ENCODE results near the gene JARID2. TPM values are rescaled to one million over a fixed set of nuclear protein-coding genes. Genes with fewer than 3 reads are reported as not detected.

JARID2 gene
- total RNA-seq, 2 experiments from 2014 or later, result 19.0 to 19.5 TPM

DNA sequence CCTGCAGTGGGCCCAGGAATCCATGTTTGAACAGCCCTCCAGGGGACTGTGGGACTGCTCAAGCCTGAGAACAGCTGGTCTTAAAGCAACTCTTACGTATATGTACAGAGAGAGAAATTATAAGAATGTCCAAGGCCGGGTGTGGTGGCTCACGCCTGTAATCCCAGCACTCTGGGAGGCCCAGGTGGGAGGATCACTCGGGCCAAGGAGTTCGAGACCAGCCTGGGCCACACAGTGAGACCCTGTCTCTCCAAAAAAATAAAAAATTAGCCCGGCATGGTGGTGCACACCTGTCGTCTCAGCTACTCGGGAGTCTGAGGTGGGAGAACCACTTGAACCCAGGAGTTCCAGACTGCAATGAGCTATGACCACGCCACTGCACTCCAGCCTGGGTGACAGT is 283.0 kb downstream of the JARID2 start:
- intact Hi-C loops (cut with micrococcal nuclease; ENCODE audit: unreplicated experiment), result no loop called here

DNA sequence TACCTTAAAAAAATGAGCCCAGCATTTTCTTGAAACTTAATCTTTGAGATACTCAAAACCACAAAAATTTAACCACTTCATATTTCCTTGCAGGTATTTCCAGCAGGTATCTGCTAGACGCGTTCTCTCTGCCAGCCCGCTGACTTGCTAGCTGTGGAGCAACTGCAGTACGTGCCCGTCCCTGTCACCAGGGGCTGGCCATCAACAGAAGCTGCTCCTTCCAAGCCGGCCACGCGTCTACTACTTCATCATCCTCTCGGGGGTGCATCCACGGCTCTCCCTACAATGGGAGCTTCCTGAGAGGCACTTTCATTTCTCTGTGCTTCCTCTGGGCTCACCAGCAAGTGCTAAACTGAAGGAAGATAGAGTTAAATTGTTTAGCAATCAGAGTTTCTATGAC is 284.5 kb downstream of the JARID2 start:
- no peaks in the 10 kb centered on the region for H3K9me3 ChIP-seq (ENCODE audit: low read length)
- H3K27ac ChIP-seq (ENCODE audit: low read depth, low read length, poor library complexity, severe bottlenecking), result no peak overlapping the region
- intact Hi-C loops (cut with micrococcal nuclease; ENCODE audit: unreplicated experiment), result no loop called here
- H3K4me1 ChIP-seq (ENCODE audit: insufficient read depth, low read length, poor library complexity, severe bottlenecking), result no peaks in the 10 kb centered on the region
- H3K4me3 ChIP-seq (ENCODE audit: low read depth, low read length, poor library complexity, severe bottlenecking), result no peak overlapping the region
- TF ChIP-seq, protein P1, sequence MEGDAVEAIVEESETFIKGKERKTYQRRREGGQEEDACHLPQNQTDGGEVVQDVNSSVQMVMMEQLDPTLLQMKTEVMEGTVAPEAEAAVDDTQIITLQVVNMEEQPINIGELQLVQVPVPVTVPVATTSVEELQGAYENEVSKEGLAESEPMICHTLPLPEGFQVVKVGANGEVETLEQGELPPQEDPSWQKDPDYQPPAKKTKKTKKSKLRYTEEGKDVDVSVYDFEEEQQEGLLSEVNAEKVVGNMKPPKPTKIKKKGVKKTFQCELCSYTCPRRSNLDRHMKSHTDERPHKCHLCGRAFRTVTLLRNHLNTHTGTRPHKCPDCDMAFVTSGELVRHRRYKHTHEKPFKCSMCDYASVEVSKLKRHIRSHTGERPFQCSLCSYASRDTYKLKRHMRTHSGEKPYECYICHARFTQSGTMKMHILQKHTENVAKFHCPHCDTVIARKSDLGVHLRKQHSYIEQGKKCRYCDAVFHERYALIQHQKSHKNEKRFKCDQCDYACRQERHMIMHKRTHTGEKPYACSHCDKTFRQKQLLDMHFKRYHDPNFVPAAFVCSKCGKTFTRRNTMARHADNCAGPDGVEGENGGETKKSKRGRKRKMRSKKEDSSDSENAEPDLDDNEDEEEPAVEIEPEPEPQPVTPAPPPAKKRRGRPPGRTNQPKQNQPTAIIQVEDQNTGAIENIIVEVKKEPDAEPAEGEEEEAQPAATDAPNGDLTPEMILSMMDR (conservative IDR thresholded peaks at IDR 0.05; ENCODE audit: low read length), result no peak
- TF ChIP-seq EZH2phosphoT487 (IDR thresholded peaks at IDR 0.05; ENCODE audit: borderline replicate concordance, low read depth, low read length), result no peak
- H2AFZ ChIP-seq (ENCODE audit: low read length), result no peak overlapping the region
- H3K36me3 ChIP-seq (ENCODE audit: insufficient read depth, low read length), result 0 out of 2 replicates have a peak, but pooled peaks cover 3% of the 10 kb centered on the region
- H3K4me2 ChIP-seq (ENCODE audit: low read length), result no peak overlapping the region
- no peaks in the 10 kb centered on the region for H3K79me2 ChIP-seq (ENCODE audit: insufficient read depth, low read depth, low read length)
- no peaks in the 10 kb centered on the region for H4K20me1 ChIP-seq (ENCODE audit: insufficient read depth, low read length)
- CTCF ChIA-PET (ENCODE audit: unreplicated experiment), result no interaction called here
- H3K9me2 ChIP-seq (ENCODE audit: insufficient read depth, low read length), result no peaks in the 10 kb centered on the region
- no TSS peak for BruUV-seq (replicated peaks)
- DNase-seq (ENCODE audit: low spot score), result no peak
- POLR2A ChIA-PET, result no interaction called here

More for the DNA sequence above, 283.0 kb downstream of the JARID2 start:
- Histone ChIP-seq H3K9me2 (ENCODE audit: insufficient read depth, low read length) (no peaks in the 10 kb centered on the region), H2AFZ (ENCODE audit: low read length) (no peak overlapping the region), H3K4me2 (ENCODE audit: low read length) (no peak overlapping the region), H4K20me1 (ENCODE audit: insufficient read depth, low read length) (no peaks in the 10 kb centered on the region), H3K36me3 (ENCODE audit: insufficient read depth, low read length) (peaks cover 11% of the 10 kb centered on the region; the same call in 1 of the 2 replicates), H3K4me3 (ENCODE audit: low read depth, low read length, poor library complexity, severe bottlenecking) (no peak overlapping the region), H3K79me2 (ENCODE audit: insufficient read depth, low read depth, low read length) (no peaks in the 10 kb centered on the region), H3K4me1 (ENCODE audit: insufficient read depth, low read length, poor library complexity, severe bottlenecking) (no peaks in the 10 kb centered on the region), H3K9me3 (ENCODE audit: low read length) (no peaks in the 10 kb centered on the region), H3K27ac (ENCODE audit: low read depth, low read length, poor library complexity, severe bottlenecking) (no peak overlapping the region)
- ChIA-PET CTCF (ENCODE audit: unreplicated experiment) (no interaction called here), POLR2A (no interaction called here)
- no TSS peak for BruUV-seq (replicated peaks)
- TF ChIP-seq, protein P1 (conservative IDR thresholded peaks at IDR 0.05; ENCODE audit: low read length), result no peak
- no peak for TF ChIP-seq EZH2phosphoT487 (IDR thresholded peaks at IDR 0.05; ENCODE audit: borderline replicate concordance, low read depth, low read length)
- DNase-seq (ENCODE audit: low spot score), result no peak

DNA sequence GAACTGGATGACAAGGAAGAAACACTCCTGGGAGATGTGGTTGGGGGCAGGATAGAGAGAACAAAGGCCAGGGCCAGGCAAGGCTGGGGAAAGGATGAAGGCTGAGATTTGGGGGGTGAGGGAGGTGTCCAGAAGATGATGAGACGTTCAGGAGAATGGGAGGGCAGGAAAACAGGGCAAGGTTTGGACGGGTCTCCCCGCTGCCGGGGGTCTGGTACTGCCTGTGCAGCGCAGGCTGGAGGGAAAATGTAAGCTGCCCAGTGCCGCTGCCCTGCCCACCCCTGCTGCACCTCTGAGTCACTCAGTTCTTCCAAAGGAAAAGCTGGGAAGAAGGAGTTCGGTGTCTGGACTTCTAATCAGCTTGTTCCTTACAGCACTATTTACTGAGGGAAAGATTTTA is 286.1 kb downstream of the JARID2 start:
- CTCF ChIA-PET (ENCODE audit: unreplicated experiment), result no interaction called here
- H2AFZ ChIP-seq (ENCODE audit: low read length), result no peak overlapping the region
- TF ChIP-seq, protein P1 (conservative IDR thresholded peaks at IDR 0.05; ENCODE audit: low read length), result no peak
- TF ChIP-seq EZH2phosphoT487 (IDR thresholded peaks at IDR 0.05; ENCODE audit: borderline replicate concordance, low read depth, low read length), result no peak

More for the DNA sequence above, 286.1 kb downstream of the JARID2 start:
- POLR2A ChIA-PET, result no interaction called here
- H3K27ac ChIP-seq (ENCODE audit: low read depth, low read length, poor library complexity, severe bottlenecking), result no peak overlapping the region
- H3K9me3 ChIP-seq (ENCODE audit: low read length), result no peaks in the 10 kb centered on the region
- no peaks in the 10 kb centered on the region for H4K20me1 ChIP-seq (ENCODE audit: insufficient read depth, low read length)
- 0 out of 2 replicates have a peak, but pooled peaks cover 3% of the 10 kb centered on the region for H3K36me3 ChIP-seq (ENCODE audit: insufficient read depth, low read length)
- DNase-seq (ENCODE audit: low spot score), result no peak
- no peaks in the 10 kb centered on the region for H3K9me2 ChIP-seq (ENCODE audit: insufficient read depth, low read length)
- H3K4me1 ChIP-seq (ENCODE audit: insufficient read depth, low read length, poor library complexity, severe bottlenecking), result no peaks in the 10 kb centered on the region
- no peak overlapping the region for H3K4me3 ChIP-seq (ENCODE audit: low read depth, low read length, poor library complexity, severe bottlenecking)
- intact Hi-C loops (cut with micrococcal nuclease; ENCODE audit: unreplicated experiment), result no loop called here
- H3K79me2 ChIP-seq (ENCODE audit: insufficient read depth, low read depth, low read length), result no peaks in the 10 kb centered on the region
- BruUV-seq (replicated peaks), result no TSS peak
- H3K4me2 ChIP-seq (ENCODE audit: low read length), result no peak overlapping the region
